GM12878 (cell line): ENCODE data around the gene GGNBP2. TPM values are rescaled to one million over a fixed set of nuclear protein-coding genes. Genes with fewer than 3 reads are reported as not detected.

Experiments
- ATAC-seq: fragments of 200-7000 bp; cut with Tn5 transposase; 3 replicates; pipeline ENCODE4 v1.9.1; 2020; ENCODE audit warnings: mild to moderate bottlenecking, moderate library complexity
- BruUV-seq: library from RNA; stranded (reverse); fragments of 400-500 nt; replicated peaks from 2 replicates; lab custom pipeline; 2021; lab: Mats Ljungman, UMichigan
- CTCF ChIA-PET: fragments of 300-600 bp; sonication (Branson Sonifier 250); formaldehyde crosslinking; extraction: SDS; loops from one replicate; lab custom pipeline; 2021; ENCODE audit warnings: inconsistent platforms; lab: Yijun Ruan, JAX
- POLR2A ChIA-PET: fragments of 350-600 bp; formaldehyde crosslinking; extraction: SDS; loops from one replicate; lab custom pipeline; 2021; ENCODE audit warnings: inconsistent platforms; lab: Charles Lee
- RAD21 ChIA-PET: fragments of 300-600 bp; sonication (Branson Sonifier 250); formaldehyde crosslinking; loops from one replicate; lab custom pipeline; 2023; ENCODE audit warnings: antibody characterized with exemption; ENCODE audit not compliant: unreplicated experiment; lab: Charles Lee
- SMC1A ChIA-PET: fragments of 300-600 bp; sonication (Branson Sonifier 250); formaldehyde crosslinking; loops from one replicate; lab custom pipeline; 2023; ENCODE audit not compliant: unreplicated experiment, uncharacterized antibody; lab: Charles Lee
- DNase-seq: peaks from one replicate; pipeline ENCODE4 v3.0.0-alpha.2; 2011; ENCODE audit warnings: low read depth, low spot score
- FAIRE-seq: peaks from 3 replicates; lab custom pipeline; 2011; peaks lifted over from hg19 to GRCh38; lab: Jason Lieb, UNC
- H2AFZ ChIP-seq: 2 replicates; pipeline ENCODE4 v1.6.0; 2011; ENCODE audit warnings: low read depth, low read length, control low read depth; ENCODE audit not compliant: control insufficient read depth
- H3K27ac ChIP-seq: 2 replicates; pipeline ENCODE4 v1.5.1; 2011; ENCODE audit warnings: control low read depth; ENCODE audit not compliant: control insufficient read depth, insufficient read depth
- H3K27me3 ChIP-seq, 2 experiments: replicated peaks in 1 of 2; 2 replicates each; pipeline versions ENCODE4 v1.6.0 to v1.6.1; 2011; ENCODE audit warnings: low read length in 1 of 2; ENCODE audit not compliant: control insufficient read depth in 2 of 2, insufficient read depth in 2 of 2
- H3K36me3 ChIP-seq, 2 experiments: 2 replicates each; pipeline ENCODE4 v1.5.1; 2011; ENCODE audit warnings: low read length in 1 of 2; ENCODE audit not compliant: control insufficient read depth in 2 of 2, insufficient read depth in 2 of 2
- H3K4me1 ChIP-seq: 2 replicates; pipeline ENCODE4 v1.6.1; 2011; ENCODE audit warnings: mild to moderate bottlenecking, low read length, moderate library complexity, mixed read lengths; ENCODE audit not compliant: control insufficient read depth, insufficient read depth
- H3K4me2 ChIP-seq: 2 replicates; pipeline ENCODE4 v1.6.0; 2011; ENCODE audit warnings: control low read depth; ENCODE audit not compliant: control insufficient read depth, insufficient read depth
- H3K4me3 ChIP-seq: fragments of 200-600 bp; sonication (generic); 2 replicates; pipeline ENCODE4 v1.5.1; 2016
- H3K79me2 ChIP-seq: 2 replicates; pipeline ENCODE4 v1.6.0; 2011; ENCODE audit warnings: low read length; ENCODE audit not compliant: control insufficient read depth, insufficient read depth
- H3K9ac ChIP-seq: 2 replicates; pipeline ENCODE4 v1.8.0; 2011; ENCODE audit warnings: low read length, control low read depth, mixed read lengths; ENCODE audit not compliant: control insufficient read depth, insufficient read depth
- H3K9me3 ChIP-seq: replicated peaks from 3 replicates; pipeline ENCODE4 v1.5.1; 2011; ENCODE audit warnings: mild to moderate bottlenecking, low read length; ENCODE audit not compliant: control insufficient read depth, insufficient read depth
- H4K20me1 ChIP-seq: 2 replicates; pipeline ENCODE4 v1.6.0; 2011; ENCODE audit not compliant: control insufficient read depth, insufficient read depth
- CHD2 ChIP-seq: IDR thresholded peaks from 2 replicates; pipeline ENCODE4 v1.6.1; 2011; ENCODE audit warnings: low read depth, low read length, improper control_type of control experiment, borderline replicate concordance
- EZH2 ChIP-seq: IDR thresholded peaks from 2 replicates; pipeline ENCODE4 v1.6.1; 2012; ENCODE audit warnings: low read depth, mild to moderate bottlenecking, control low read depth, inconsistent platforms, low read length, borderline replicate concordance; ENCODE audit not compliant: control insufficient read depth
- MYB ChIP-seq: fragments of 150-350 bp; IDR thresholded peaks from 2 replicates; pipeline ENCODE4 v1.6.1; 2014; ENCODE audit warnings: mild to moderate bottlenecking, low read depth, low read length, borderline replicate concordance
- RBBP5 ChIP-seq: fragments of 200-600 bp; sonication (generic); conservative IDR thresholded peaks from 2 replicates; pipeline ENCODE4 v1.6.1; 2016
- RUNX3 ChIP-seq: IDR thresholded peaks from 2 replicates; pipeline ENCODE4 v1.6.1; 2012; ENCODE audit warnings: low read length, inconsistent platforms
- TCF12 ChIP-seq: IDR thresholded peaks from 2 replicates; pipeline ENCODE4 v1.6.1; 2011; ENCODE audit warnings: low read depth, mild to moderate bottlenecking, low read length
- YY1 ChIP-seq: IDR thresholded peaks from 2 replicates; pipeline ENCODE4 v1.6.1; 2011; ENCODE audit warnings: low read depth, mild to moderate bottlenecking, low read length
- WGBS: methylation state at CpG from one replicate; pipeline ENCODE4 v1.1.6; 2016; ENCODE audit warnings: low lambda C conversion rate; ENCODE audit not compliant: insufficient replicate concordance, insufficient coverage; ENCODE audit errors: missing lambda C conversion rate; 5-methylcytosine and 5-hydroxymethylcytosine counted together
- in situ Hi-C: fragments of 300-500 bp; cut with MboI; formaldehyde crosslinking; loops from 9 replicates; pipeline ENCODE4 v1.14.3; 2018; ENCODE audit warnings: mixed read lengths
- intact Hi-C: fragments of 100-400 bp; cut with micrococcal nuclease; formaldehyde crosslinking; loops from one replicate; pipeline ENCODE4 v1.14.2; 2022; ENCODE audit not compliant: unreplicated experiment
- polyA plus RNA-seq, 11 experiments: library from polyadenylated mRNA; depleted of rRNA in 4 of 11; unstranded in 6 of 11; stranded (reverse) in 5 of 11; fragments of >200 nt; fragmentation: Nextera tagmentation in 4 of 11; fragmentation: Illumina TruSeq in 1 of 11; extraction: Ambion mirVana in 4 of 11; extraction: Trizol in 1 of 11; gene quantifications; 1 replicate in 1 of 11; 2 replicates in 10 of 11; pipeline versions ENCODE4 v1.2.1 to v1.2.3, GENCODE V29; 2011 to 2016; ENCODE audit warnings: inconsistent platforms in 2 of 11, missing spikeins in 2 of 11, low read depth in 1 of 11
- total RNA-seq, 4 experiments: library from RNA; depleted of rRNA in 3 of 4; stranded (reverse); fragments of >200 nt in 3 of 4; fragmentation: Illumina TruSeq in 1 of 4; extraction: Trizol in 1 of 4; gene quantifications; 2 replicates each; pipeline versions ENCODE4 v1.2.1 to v1.2.3, GENCODE V29; 2013 to 2021

GGNBP2 gene
- total and polyA plus RNA-seq, 10 of the 15 experiments (the other 5 are each of a cell fraction or from before 2014, with no cell fraction given): 36.3 to 82.0 (median 50.0) TPM

- Histone ChIP-seq H3K27me3 (no peaks in the 10 kb centered on the region), H3K4me1 (no peaks in the 10 kb centered on the region), H2AFZ (no peak overlapping the region), H3K36me3 (peaks cover 11 to 31% of the 10 kb centered on the region in 2 experiments), H3K9me3 (no peaks in the 10 kb centered on the region), H3K9ac (no peak overlapping the region), H3K4me2 (no peak overlapping the region), H3K27ac (no peak overlapping the region), H4K20me1 (no peaks in the 10 kb centered on the region), H3K4me3 (no peak overlapping the region), H3K79me2 (no peaks in the 10 kb centered on the region; the same call in none of the 2 replicates)
- CTCF ChIA-PET: interaction anchor here (1.1 to 1.6 kb wide), 2 partner anchors 12 to 39 kb away, joined by 4 to 5 read pairs; partner anchors contain the start of genes MYO19 and PIGW
- no peak for DNase-seq
- no TSS peak for BruUV-seq
- no peak for FAIRE-seq
- no peak for ATAC-seq
- no peak for TF ChIP-seq MYB
- no peak for TF ChIP-seq TCF12
- no peak for TF ChIP-seq RUNX3
- TF ChIP-seq EZH2: no peak
- TF ChIP-seq YY1: no peak
- no peak for TF ChIP-seq CHD2
- TF ChIP-seq RBBP5: no peak
- POLR2A ChIA-PET: no interaction called here
- intact Hi-C loops (no loop called here), in situ Hi-C loops (loop anchor here (25.0 kb wide), 1 partner anchor 358 kb away; no protein-coding TSS in a partner anchor)
- RAD21 ChIA-PET: no interaction called here
- SMC1A ChIA-PET: interaction anchor here (1.4 kb wide), 1 partner anchor 107 kb away, joined by 3 read pairs; no protein-coding TSS in a partner anchor
- WGBS: 79% methylated on average over 3 of the region's 3 CpGs
These were observed 49.6 kb upstream of the GGNBP2 start for GRCh38 chr17:36495076-36495578.
